Testis (tissue), 2 donors: Measurements from ENCODE around the gene MRPS34.

ENCODE experiments used
- POLR2A ChIP-seq: fragments of 450-650 bp; IDR thresholded peaks from one replicate; pipeline ENCODE4 v1.6.1; 2017; ENCODE audit warnings: antibody characterized with exemption, mild to moderate bottlenecking, moderate library complexity
- TF ChIP-seq, protein P1 (sequence below), 3 experiments: fragments of 450-650 bp in 2 of 3; fragments of 200-600 bp in 1 of 3; sonication (generic) in 1 of 3; IDR thresholded peaks; one replicate each; pipeline ENCODE4 v1.5.1; 2016 to 2019; ENCODE audit warnings: antibody characterized with exemption in 3 of 3, mild to moderate bottlenecking in 2 of 3, moderate library complexity in 1 of 3

DNA sequence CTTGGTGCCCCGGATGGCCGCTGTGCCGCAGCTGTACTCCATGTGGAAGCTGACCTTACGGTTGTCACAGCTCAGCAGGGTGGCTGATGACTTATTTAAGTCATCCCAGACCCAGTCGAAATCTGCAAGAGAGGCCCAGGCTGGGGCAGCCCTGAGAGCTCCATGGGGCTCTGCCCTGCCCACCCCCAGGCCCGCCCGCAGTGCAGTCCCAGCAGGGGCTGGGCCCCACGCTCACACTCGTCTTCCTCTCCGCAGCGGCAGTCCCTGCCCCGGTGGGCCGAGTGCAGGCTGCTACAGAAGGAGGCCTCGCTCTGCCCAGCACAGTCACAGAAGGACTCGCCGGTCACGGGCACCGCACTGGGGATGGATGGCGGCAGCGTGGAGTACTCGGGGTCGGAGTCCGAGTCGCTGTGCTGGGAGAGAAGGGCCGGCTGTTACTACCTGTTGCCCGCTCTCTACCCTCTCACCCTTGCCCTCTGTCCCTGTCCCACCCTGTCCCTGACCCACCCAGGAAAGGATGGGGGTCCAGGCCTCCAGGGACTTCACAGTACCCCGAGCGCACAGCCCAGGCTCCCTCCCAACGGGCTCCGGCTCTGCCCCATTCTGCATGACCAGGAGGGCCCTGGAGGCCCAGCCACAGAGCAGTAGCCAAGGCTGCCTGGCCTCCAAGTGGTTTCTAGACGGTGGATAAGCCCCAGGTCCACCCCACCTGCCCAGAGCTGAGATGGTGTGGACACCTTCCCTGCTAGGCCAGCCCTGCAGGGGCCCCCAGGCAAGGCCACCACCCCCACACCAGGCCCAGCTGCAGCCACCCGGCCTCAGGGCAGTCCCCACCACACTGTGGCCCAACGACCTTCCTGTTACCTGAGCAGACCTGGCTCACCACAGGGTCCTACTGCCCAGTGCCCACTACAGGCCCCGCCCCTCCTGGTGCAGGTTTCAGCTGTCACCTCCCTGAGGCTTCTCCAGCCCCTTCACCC is 5.6 kb upstream of the MRPS34 start:
- TF ChIP-seq, protein P1, sequence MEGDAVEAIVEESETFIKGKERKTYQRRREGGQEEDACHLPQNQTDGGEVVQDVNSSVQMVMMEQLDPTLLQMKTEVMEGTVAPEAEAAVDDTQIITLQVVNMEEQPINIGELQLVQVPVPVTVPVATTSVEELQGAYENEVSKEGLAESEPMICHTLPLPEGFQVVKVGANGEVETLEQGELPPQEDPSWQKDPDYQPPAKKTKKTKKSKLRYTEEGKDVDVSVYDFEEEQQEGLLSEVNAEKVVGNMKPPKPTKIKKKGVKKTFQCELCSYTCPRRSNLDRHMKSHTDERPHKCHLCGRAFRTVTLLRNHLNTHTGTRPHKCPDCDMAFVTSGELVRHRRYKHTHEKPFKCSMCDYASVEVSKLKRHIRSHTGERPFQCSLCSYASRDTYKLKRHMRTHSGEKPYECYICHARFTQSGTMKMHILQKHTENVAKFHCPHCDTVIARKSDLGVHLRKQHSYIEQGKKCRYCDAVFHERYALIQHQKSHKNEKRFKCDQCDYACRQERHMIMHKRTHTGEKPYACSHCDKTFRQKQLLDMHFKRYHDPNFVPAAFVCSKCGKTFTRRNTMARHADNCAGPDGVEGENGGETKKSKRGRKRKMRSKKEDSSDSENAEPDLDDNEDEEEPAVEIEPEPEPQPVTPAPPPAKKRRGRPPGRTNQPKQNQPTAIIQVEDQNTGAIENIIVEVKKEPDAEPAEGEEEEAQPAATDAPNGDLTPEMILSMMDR (IDR thresholded peaks at IDR 0.05): no peak
- no peak for TF ChIP-seq POLR2A
